GM18909 (cell line): Measurements from ENCODE around the gene CDH4.

Experiments used
- ATAC-seq: cut with Tn5 transposase; IDR thresholded peaks from one replicate; pipeline ENCODE4 v1.9.1; 2021; ENCODE audit warnings: mild to moderate bottlenecking; ENCODE audit not compliant: unreplicated experiment, poor library complexity

CDH4 gene

GRCh38 chr20:61373956-61374545 lies 122.0 kb downstream of the CDH4 start:
- ATAC-seq = no peak

DNA sequence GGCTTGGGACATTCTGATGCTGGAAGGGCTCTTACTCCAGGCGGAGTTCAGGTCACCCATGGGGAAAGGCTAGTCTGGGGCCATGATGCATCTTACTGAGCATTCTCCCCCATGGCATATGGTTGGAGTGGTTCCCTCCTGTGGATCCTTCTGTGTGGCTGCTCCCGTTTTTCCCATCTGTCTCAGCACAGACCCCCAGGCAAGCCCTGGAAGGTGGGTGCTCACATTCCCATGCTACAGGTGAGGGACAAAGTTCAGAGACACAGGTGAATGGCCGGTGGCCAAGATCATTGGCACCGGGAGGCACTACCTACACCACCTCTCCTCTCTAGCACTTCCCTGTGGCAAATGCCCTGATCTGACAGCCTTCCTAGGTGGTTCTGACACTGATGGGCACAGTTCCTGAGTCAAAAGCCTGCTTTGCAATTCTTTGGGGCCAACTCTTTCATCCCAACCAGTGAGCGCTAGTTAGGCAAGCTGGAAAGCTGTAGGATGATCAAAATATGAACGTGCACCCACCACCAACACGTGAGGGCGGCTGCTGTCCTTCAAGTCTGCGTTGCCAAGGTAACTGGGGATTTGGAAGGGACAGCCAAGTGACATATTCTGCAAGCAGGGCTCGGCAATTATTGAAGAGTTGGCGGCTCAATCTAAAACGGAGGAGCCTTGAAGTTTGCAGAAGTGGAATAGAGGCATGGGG lies 124.6 kb downstream of the CDH4 start:
- no peak for ATAC-seq

GRCh38 chr20:61378694-61379355 lies 126.8 kb downstream of the CDH4 start:
- ATAC-seq = no peak

DNA sequence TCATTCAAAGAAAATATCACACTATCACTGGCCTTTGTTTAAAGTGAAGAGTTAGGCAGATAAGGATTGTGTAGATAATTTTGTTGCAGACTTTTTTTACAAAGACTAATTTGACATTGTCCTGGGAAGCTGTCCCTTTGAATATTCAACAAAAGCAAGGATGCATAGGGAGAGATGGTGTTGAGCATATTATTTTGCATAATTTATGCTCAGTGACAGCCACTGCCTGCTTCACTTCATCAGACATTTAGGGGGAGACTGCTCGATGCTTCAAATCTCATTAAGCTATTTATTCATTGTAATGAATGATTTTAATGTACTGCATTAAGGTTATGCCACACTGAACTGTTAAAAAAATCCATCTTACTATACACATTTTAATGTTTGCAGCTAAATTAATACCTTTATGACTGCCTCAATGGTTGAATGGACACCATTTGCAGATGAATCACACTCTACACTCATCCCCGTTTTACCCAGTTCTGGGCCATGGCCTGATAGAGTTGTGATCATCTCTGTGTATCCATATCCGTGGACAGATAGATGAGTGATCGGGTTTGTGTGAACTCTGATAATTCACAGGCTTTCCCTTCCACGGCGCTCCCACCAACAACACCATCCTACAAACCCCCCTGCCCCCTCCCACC lies 128.0 kb downstream of the CDH4 start:
- ATAC-seq = no peak

GRCh38 chr20:61380545-61380915 lies 128.5 kb downstream of the CDH4 start:
- ATAC-seq = no peak

- no peak for ATAC-seq
These were observed 130.1 kb downstream of the CDH4 start for GRCh38 chr20:61382194-61382593.

- no peak for ATAC-seq
These were observed 133.2 kb downstream of the CDH4 start for GRCh38 chr20:61385296-61385695.

DNA sequence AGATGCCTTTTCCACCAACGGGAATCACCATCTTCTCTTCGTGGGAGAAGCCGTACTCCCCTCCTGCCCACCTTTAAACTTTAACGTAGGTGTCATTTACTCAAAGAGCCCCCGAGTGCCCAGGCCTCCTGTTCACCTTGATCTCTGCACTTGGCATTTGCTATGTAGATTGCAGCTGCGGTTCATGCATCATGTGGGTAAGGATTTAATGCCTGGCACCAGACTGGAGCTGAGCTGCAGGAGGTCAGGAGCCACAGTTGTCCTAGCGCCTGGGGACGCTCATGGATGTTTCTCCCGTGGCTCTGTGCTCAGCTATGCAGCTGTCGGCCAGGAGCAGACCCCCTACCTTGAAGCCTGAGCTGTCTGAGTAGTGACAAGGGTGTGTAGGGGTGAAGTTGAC lies 133.7 kb downstream of the CDH4 start:
- ATAC-seq = no peak

DNA sequence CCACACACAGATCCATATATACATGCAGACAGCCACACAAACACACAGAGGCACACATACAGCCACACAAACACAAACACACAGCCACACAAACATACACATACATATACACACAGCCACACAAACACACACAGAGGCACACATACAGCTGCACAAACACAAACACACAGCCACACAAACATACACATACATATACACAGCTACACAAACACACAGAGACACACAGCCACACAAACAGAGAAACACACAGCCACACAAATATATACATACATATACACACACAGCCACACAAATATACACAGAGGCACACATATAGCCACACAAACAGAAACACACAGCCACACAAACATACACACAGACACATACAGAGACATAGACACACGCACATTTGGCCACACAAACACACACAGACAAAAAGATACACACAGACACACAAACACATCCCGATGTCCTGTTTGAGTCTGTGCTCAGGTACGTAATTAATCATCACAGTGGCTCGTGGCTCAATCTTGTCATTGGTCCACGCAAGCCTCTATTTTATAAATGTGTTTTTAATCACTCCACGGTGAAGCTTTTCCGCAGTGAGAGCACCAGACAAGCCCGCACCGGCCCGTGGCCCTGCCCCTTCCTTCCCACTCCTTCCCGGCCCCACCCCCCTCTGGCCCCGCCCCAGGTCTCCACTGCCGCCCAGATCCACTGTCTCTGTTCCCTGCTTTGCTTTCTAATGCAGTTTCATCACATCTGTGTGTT lies 135.3 kb downstream of the CDH4 start:
- ATAC-seq = no peak

DNA sequence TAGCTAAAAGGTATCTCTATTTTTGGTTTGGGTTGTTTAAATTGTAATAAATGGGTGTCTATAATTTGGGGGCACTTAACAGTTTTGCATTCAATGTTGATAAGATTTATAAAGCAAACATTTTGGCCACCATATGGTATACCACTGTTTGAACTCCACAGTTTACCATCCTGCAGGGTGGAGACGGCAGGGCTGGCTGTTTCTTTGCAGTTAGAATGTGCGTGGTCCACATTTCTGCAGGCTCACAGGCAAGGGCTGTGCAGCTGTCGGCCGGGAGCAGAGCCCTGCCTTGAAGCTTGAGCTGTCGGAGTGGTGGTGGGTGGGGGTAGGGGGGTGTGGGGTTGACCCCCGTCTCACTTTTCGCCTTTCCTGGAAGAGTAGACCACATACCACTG lies 135.9 kb downstream of the CDH4 start:
- no peak for ATAC-seq

GRCh38 chr20:61389077-61389476 lies 137.0 kb downstream of the CDH4 start:
- no peak for ATAC-seq

- ATAC-seq = no peak
These were observed 139.1 kb downstream of the CDH4 start for GRCh38 chr20:61391185-61391584.

- no peak for ATAC-seq
These were observed 139.9 kb downstream of the CDH4 start for GRCh38 chr20:61391812-61392520.

DNA sequence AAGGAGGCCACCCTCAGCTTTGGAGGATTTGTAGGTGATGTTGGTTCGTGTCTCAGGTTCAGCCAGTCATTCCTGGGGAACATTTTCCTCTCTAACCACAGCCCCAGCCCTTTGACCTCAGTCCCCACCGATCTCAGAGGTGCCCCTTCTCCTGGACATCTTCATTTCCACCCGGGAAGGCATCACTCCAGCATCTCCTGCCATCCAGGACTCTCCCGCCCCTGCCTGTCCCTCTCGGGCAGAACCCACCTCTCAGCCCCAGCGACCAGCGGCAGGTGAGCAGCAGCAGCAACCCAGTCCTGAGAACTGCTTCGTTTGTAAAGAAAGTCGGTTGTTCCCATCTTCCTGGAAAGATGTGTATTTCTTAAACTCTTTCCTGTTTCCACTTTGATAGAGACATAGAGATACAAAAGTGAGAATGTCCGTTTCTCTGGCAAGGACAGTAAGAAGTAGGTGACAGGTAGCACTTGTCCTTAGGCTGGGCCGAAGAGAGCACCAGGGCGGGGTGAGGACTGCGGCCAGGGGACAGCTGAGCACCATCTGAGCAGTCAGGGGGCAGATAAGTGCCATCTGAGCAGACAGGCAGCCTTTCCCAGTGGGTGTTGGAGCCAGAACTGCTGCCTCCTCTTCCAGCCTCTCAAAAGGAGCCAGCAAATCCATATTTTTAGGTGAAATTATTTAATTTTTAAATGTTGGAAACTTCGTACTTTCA lies 142.2 kb downstream of the CDH4 start:
- ATAC-seq = no peak

GRCh38 chr20:61396262-61396848 lies 144.3 kb downstream of the CDH4 start:
- ATAC-seq = no peak

GRCh38 chr20:61397146-61397545 lies 145.1 kb downstream of the CDH4 start:
- ATAC-seq = no peak

DNA sequence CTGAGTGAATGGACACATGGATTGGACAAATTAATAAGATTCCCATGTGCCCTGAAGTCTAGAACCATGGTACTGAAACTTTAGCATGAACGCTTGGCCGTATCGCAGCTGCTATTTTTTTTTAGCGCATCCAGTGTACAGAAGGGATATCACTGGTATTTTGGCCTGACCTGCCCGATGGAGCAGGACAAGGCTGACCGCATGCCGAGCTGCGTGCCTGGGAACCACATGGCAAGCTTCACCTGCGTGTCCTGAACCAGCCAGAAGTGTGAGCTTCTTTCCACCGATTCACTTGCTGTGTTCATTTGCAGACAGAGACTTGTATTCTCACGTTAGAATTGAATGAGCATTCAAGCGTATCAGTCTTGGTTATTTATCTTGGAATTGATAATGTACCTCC lies 145.7 kb downstream of the CDH4 start:
- ATAC-seq = no peak

DNA sequence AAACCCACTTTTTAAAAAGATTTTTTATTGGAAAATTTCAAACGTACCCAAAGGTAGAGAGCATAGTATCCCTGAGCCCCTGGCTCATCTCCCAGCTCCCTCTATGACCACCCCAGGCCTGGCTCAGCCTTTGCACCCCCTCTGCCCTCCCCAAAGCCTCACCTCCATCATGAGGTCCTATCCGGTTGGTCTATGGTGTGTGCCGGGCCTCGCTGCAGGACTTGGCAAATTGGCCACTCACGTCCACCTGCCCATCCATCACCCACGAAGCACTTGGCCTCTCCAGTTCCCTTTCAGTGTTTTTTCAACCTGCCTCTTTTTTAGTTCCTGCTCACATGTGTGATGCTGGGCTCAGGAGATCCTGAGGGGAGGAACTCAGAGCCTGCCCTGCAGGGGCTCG lies 147.4 kb downstream of the CDH4 start:
- no peak for ATAC-seq

DNA sequence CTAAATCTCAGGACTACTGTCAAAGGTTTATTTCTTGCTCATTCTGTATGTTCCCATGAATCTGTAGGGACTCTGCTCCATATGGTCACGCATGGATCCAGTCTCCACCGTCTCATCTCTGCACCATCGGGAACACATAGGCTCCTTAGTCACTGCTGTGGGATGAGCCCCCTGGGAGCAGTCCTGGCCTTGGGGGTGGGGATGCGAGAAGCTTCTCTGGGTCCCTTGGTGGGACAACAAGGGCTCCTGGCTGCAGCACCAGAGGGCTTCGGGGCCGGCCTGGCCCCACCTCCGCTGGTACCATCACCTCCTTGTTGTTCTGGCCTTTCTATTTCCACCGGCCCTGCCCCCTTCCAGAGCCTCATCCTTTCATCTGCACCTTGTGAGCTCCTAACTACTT lies 148.4 kb downstream of the CDH4 start:
- no peak for ATAC-seq
